GM12878 (cell line): ENCODE results near the gene PDIA5. TPM values are rescaled to one million over a fixed set of nuclear protein-coding genes. Genes with fewer than 3 reads are reported as not detected.

ENCODE experiments used
- ATAC-seq: fragments of 200-7000 bp; cut with Tn5 transposase; 3 replicates; pipeline ENCODE4 v1.9.1; 2020; ENCODE audit warnings: mild to moderate bottlenecking, moderate library complexity
- BruUV-seq: library from RNA; stranded (reverse); fragments of 400-500 nt; replicated peaks from 2 replicates; lab custom pipeline; 2021; lab: Mats Ljungman, UMichigan
- CTCF ChIA-PET: fragments of 300-600 bp; sonication (Branson Sonifier 250); formaldehyde crosslinking; extraction: SDS; loops from one replicate; lab custom pipeline; 2021; ENCODE audit warnings: inconsistent platforms; lab: Yijun Ruan, JAX
- POLR2A ChIA-PET: fragments of 350-600 bp; formaldehyde crosslinking; extraction: SDS; loops from one replicate; lab custom pipeline; 2021; ENCODE audit warnings: inconsistent platforms; lab: Charles Lee
- RAD21 ChIA-PET: fragments of 300-600 bp; sonication (Branson Sonifier 250); formaldehyde crosslinking; loops from one replicate; lab custom pipeline; 2023; ENCODE audit warnings: antibody characterized with exemption; ENCODE audit not compliant: unreplicated experiment; lab: Charles Lee
- SMC1A ChIA-PET: fragments of 300-600 bp; sonication (Branson Sonifier 250); formaldehyde crosslinking; loops from one replicate; lab custom pipeline; 2023; ENCODE audit not compliant: unreplicated experiment, uncharacterized antibody; lab: Charles Lee
- DNase-seq: peaks from one replicate; pipeline ENCODE4 v3.0.0-alpha.2; 2011; ENCODE audit warnings: low read depth, low spot score
- FAIRE-seq: peaks from 3 replicates; lab custom pipeline; 2011; peaks lifted over from hg19 to GRCh38; lab: Jason Lieb, UNC
- H2AFZ ChIP-seq: 2 replicates; pipeline ENCODE4 v1.6.0; 2011; ENCODE audit warnings: low read depth, low read length, control low read depth; ENCODE audit not compliant: control insufficient read depth
- H3K27ac ChIP-seq: 2 replicates; pipeline ENCODE4 v1.5.1; 2011; ENCODE audit warnings: control low read depth; ENCODE audit not compliant: control insufficient read depth, insufficient read depth
- H3K27me3 ChIP-seq, 2 experiments: replicated peaks in 1 of 2; 2 replicates each; pipeline versions ENCODE4 v1.6.0 to v1.6.1; 2011; ENCODE audit warnings: low read length in 1 of 2; ENCODE audit not compliant: control insufficient read depth in 2 of 2, insufficient read depth in 2 of 2
- H3K36me3 ChIP-seq, 2 experiments: 2 replicates each; pipeline ENCODE4 v1.5.1; 2011; ENCODE audit warnings: low read length in 1 of 2; ENCODE audit not compliant: control insufficient read depth in 2 of 2, insufficient read depth in 2 of 2
- H3K4me1 ChIP-seq: 2 replicates; pipeline ENCODE4 v1.6.1; 2011; ENCODE audit warnings: mild to moderate bottlenecking, low read length, moderate library complexity, mixed read lengths; ENCODE audit not compliant: control insufficient read depth, insufficient read depth
- H3K4me2 ChIP-seq: 2 replicates; pipeline ENCODE4 v1.6.0; 2011; ENCODE audit warnings: control low read depth; ENCODE audit not compliant: control insufficient read depth, insufficient read depth
- H3K4me3 ChIP-seq: fragments of 200-600 bp; sonication (generic); 2 replicates; pipeline ENCODE4 v1.5.1; 2016
- H3K79me2 ChIP-seq: 2 replicates; pipeline ENCODE4 v1.6.0; 2011; ENCODE audit warnings: low read length; ENCODE audit not compliant: control insufficient read depth, insufficient read depth
- H3K9ac ChIP-seq: 2 replicates; pipeline ENCODE4 v1.8.0; 2011; ENCODE audit warnings: low read length, control low read depth, mixed read lengths; ENCODE audit not compliant: control insufficient read depth, insufficient read depth
- H3K9me3 ChIP-seq: replicated peaks from 3 replicates; pipeline ENCODE4 v1.5.1; 2011; ENCODE audit warnings: mild to moderate bottlenecking, low read length; ENCODE audit not compliant: control insufficient read depth, insufficient read depth
- H4K20me1 ChIP-seq: 2 replicates; pipeline ENCODE4 v1.6.0; 2011; ENCODE audit not compliant: control insufficient read depth, insufficient read depth
- ATF3 ChIP-seq: IDR thresholded peaks from 2 replicates; pipeline ENCODE4 v1.6.1; 2011; ENCODE audit warnings: low read depth, mild to moderate bottlenecking, low read length, moderate library complexity, borderline replicate concordance; ENCODE audit errors: extremely low read depth
- BACH1 ChIP-seq: fragments of 450-650 bp; IDR thresholded peaks from 2 replicates; pipeline ENCODE4 v1.6.1; 2017; ENCODE audit warnings: mild to moderate bottlenecking, borderline replicate concordance
- CEBPB ChIP-seq, 2 experiments: fragments of 150-350 bp in 1 of 2; IDR thresholded peaks; 2 replicates each; pipeline ENCODE4 v1.6.1; 2012 to 2014; ENCODE audit warnings: low read depth in 2 of 2, low read length in 2 of 2, borderline replicate concordance in 1 of 2, inconsistent platforms in 1 of 2
- ESRRA ChIP-seq: IDR thresholded peaks from 2 replicates; pipeline ENCODE4 v1.6.1; 2012; ENCODE audit warnings: mild to moderate bottlenecking, low read length, improper control_type of control experiment
- FOXM1 ChIP-seq: IDR thresholded peaks from 2 replicates; pipeline ENCODE4 v1.6.1; 2012; ENCODE audit warnings: low read depth, mild to moderate bottlenecking, inconsistent platforms, low read length, moderate library complexity
- HDAC2 ChIP-seq: fragments of 200-600 bp; sonication (generic); IDR thresholded peaks from 2 replicates; pipeline ENCODE4 v1.6.1; 2017
- MXI1 ChIP-seq: fragments of 150-350 bp; IDR thresholded peaks from 2 replicates; pipeline ENCODE4 v1.6.1; 2011; ENCODE audit warnings: low read depth, mild to moderate bottlenecking, inconsistent platforms, low read length, improper control_type of control experiment
- SP1 ChIP-seq: IDR thresholded peaks from one replicate; pipeline ENCODE4 v1.6.1; 2011; ENCODE audit warnings: low read depth, low read length
- ZBTB33 ChIP-seq: fragments of 450-650 bp; IDR thresholded peaks from 2 replicates; pipeline ENCODE4 v1.6.1; 2017; ENCODE audit warnings: mild to moderate bottlenecking
- ZNF384 ChIP-seq: IDR thresholded peaks from 2 replicates; pipeline ENCODE4 v1.6.1; 2012; ENCODE audit warnings: low read depth, mild to moderate bottlenecking, low read length, improper control_type of control experiment, borderline replicate concordance
- WGBS: methylation state at CpG from one replicate; pipeline ENCODE4 v1.1.6; 2016; ENCODE audit warnings: low lambda C conversion rate; ENCODE audit not compliant: insufficient replicate concordance, insufficient coverage; ENCODE audit errors: missing lambda C conversion rate; 5-methylcytosine and 5-hydroxymethylcytosine counted together
- in situ Hi-C: fragments of 300-500 bp; cut with MboI; formaldehyde crosslinking; loops from 9 replicates; pipeline ENCODE4 v1.14.3; 2018; ENCODE audit warnings: mixed read lengths
- intact Hi-C: fragments of 100-400 bp; cut with micrococcal nuclease; formaldehyde crosslinking; loops from one replicate; pipeline ENCODE4 v1.14.2; 2022; ENCODE audit not compliant: unreplicated experiment
- polyA plus RNA-seq, 11 experiments: library from polyadenylated mRNA; depleted of rRNA in 4 of 11; unstranded in 6 of 11; stranded (reverse) in 5 of 11; fragments of >200 nt; fragmentation: Nextera tagmentation in 4 of 11; fragmentation: Illumina TruSeq in 1 of 11; extraction: Ambion mirVana in 4 of 11; extraction: Trizol in 1 of 11; gene quantifications; 1 replicate in 1 of 11; 2 replicates in 10 of 11; pipeline versions ENCODE4 v1.2.1 to v1.2.3, GENCODE V29; 2011 to 2016; ENCODE audit warnings: inconsistent platforms in 2 of 11, missing spikeins in 2 of 11, low read depth in 1 of 11
- total RNA-seq, 4 experiments: library from RNA; depleted of rRNA in 3 of 4; stranded (reverse); fragments of >200 nt in 3 of 4; fragmentation: Illumina TruSeq in 1 of 4; extraction: Trizol in 1 of 4; gene quantifications; 2 replicates each; pipeline versions ENCODE4 v1.2.1 to v1.2.3, GENCODE V29; 2013 to 2021
- TF ChIP-seq, protein P1 (sequence below): IDR thresholded peaks from 2 replicates; pipeline ENCODE4 v1.6.1; 2011; ENCODE audit warnings: borderline replicate concordance, low read depth, mild to moderate bottlenecking, moderate library complexity, low read length; ENCODE audit not compliant: insufficient read depth, poor library complexity, severe bottlenecking
- TF ChIP-seq, protein P2 (sequence below): fragments of 450-650 bp; conservative IDR thresholded peaks from 2 replicates; pipeline ENCODE4 v1.6.1; 2017; ENCODE audit warnings: mild to moderate bottlenecking, moderate library complexity

The PDIA5 gene
- total and polyA plus RNA-seq, 10 of the 15 experiments (the other 5 are each of a cell fraction or from before 2014, with no cell fraction given) = 4.1 to 24.8 (median 19.2) TPM

- POLR2A ChIA-PET = no interaction called here
- Histone ChIP-seq H2AFZ (no peak overlapping the region), H3K4me3 (no peak overlapping the region), H3K27ac (no peak overlapping the region), H3K9ac (no peak overlapping the region), H4K20me1 (no peaks in the 10 kb centered on the region), H3K79me2 (no peaks in the 10 kb centered on the region), H3K27me3 (peaks cover 0 to 10% of the 10 kb centered on the region in 2 experiments), H3K36me3 (no peaks in the 10 kb centered on the region), H3K9me3 (no peaks in the 10 kb centered on the region), H3K4me2 (no peak overlapping the region), H3K4me1 (no peaks in the 10 kb centered on the region)
- no peak for ATAC-seq
- FAIRE-seq = no peak
- intact Hi-C loops (no loop called here), in situ Hi-C loops (no loop called here)
- TF ChIP-seq MXI1 (no peak), ATF3 (no peak), CEBPB (IDR thresholded peaks at IDR 0.05; ENCODE audit: borderline replicate concordance in 1 of 2, low read depth in 2 of 2, low read length in 2 of 2) (no peak), BACH1 (no peak)
- TF ChIP-seq, protein P1, sequence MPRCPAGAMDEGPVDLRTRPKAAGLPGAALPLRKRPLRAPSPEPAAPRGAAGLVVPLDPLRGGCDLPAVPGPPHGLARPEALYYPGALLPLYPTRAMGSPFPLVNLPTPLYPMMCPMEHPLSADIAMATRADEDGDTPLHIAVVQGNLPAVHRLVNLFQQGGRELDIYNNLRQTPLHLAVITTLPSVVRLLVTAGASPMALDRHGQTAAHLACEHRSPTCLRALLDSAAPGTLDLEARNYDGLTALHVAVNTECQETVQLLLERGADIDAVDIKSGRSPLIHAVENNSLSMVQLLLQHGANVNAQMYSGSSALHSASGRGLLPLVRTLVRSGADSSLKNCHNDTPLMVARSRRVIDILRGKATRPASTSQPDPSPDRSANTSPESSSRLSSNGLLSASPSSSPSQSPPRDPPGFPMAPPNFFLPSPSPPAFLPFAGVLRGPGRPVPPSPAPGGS = no peak
- DNase-seq = no peak
- SMC1A ChIA-PET = no interaction called here
- CTCF ChIA-PET = no interaction called here
- RAD21 ChIA-PET = no interaction called here
- BruUV-seq = no TSS peak
These were observed 28.1 kb upstream of the PDIA5 start for GRCh38 chr3:123038751-123039150.

DNA sequence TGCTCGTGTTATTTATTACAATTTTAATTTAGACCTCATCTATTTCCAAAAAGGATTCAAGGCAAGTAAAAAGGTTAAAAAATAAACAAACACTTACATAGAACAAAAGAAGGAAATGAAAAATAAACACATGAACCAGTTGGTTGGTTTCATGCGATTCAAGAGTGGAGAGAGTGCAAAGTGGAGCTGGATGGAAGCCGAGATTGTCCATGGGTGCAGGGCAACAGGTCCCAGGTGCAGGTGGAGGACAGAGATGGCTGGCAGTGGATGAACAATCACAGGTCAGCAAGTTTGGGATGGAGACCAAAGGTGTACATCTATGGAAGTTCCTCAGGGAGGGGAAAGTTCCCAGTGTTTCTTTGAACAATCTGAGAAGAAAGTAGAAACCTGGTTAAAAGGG lies 27.6 kb upstream of the PDIA5 start:
- H3K27me3 ChIP-seq = peaks cover 0 to 10% of the 10 kb centered on the region in 2 experiments
- H3K36me3 ChIP-seq = no peaks in the 10 kb centered on the region
- ChIA-PET POLR2A (no interaction called here), SMC1A (no interaction called here), CTCF (interaction anchor here (0.7 kb wide), 1 partner anchor 459 kb away, joined by 3 read pairs; no protein-coding TSS in a partner anchor), RAD21 (no interaction called here)
- no peaks in the 10 kb centered on the region for H3K9me3 ChIP-seq
- in situ Hi-C loops (no loop called here), intact Hi-C loops (no loop called here)
- FAIRE-seq (no peak), DNase-seq (no peak), ATAC-seq (no peak)
- no peak overlapping the region for H3K27ac ChIP-seq
- BruUV-seq = no TSS peak
- H3K4me1 ChIP-seq = no peaks in the 10 kb centered on the region
- no peak overlapping the region for H2AFZ ChIP-seq
- no peak overlapping the region for H3K4me2 ChIP-seq
- H3K79me2 ChIP-seq = no peaks in the 10 kb centered on the region
- TF ChIP-seq SP1 (no peak), ZNF384 (no peak), ZBTB33 (no peak), ESRRA (no peak), HDAC2 (no peak), FOXM1 (no peak)
- TF ChIP-seq, protein P2, sequence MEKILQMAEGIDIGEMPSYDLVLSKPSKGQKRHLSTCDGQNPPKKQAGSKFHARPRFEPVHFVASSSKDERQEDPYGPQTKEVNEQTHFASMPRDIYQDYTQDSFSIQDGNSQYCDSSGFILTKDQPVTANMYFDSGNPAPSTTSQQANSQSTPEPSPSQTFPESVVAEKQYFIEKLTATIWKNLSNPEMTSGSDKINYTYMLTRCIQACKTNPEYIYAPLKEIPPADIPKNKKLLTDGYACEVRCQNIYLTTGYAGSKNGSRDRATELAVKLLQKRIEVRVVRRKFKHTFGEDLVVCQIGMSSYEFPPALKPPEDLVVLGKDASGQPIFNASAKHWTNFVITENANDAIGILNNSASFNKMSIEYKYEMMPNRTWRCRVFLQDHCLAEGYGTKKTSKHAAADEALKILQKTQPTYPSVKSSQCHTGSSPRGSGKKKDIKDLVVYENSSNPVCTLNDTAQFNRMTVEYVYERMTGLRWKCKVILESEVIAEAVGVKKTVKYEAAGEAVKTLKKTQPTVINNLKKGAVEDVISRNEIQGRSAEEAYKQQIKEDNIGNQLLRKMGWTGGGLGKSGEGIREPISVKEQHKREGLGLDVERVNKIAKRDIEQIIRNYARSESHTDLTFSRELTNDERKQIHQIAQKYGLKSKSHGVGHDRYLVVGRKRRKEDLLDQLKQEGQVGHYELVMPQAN = no peak
- 35% methylated on average over 3 of the region's 3 CpGs for WGBS
- no peak overlapping the region for H3K4me3 ChIP-seq
- H3K9ac ChIP-seq = no peak overlapping the region
- no peaks in the 10 kb centered on the region for H4K20me1 ChIP-seq
